ENCODE data around the gene STARD3NL.
"Not testable (repeated sequence)": the region's sequence is repeated elsewhere in the genome, so short reads cannot be mapped to it uniquely, and the experiment has no call there.

Gene STARD3NL

DNA sequence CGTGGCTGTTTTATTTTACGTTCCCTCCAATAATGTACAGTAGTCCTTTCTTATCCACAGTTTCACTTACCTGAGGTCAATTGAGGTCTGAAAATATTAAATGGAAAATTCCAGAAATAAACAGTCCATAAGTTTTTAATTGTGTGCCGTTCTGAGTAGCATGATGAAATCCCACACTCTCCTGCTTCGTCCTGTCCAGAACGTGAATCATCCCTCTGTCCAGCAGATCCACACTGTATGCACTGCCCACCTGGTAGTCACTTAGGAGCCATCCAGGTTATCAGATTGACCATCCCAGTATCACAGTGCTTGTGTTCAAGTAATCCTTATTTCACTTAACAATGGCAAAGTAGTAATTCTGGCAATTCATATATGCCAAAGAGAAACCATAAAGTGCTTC, 46.3 kb downstream of the STARD3NL start:
- no peak for DNase-seq

DNA sequence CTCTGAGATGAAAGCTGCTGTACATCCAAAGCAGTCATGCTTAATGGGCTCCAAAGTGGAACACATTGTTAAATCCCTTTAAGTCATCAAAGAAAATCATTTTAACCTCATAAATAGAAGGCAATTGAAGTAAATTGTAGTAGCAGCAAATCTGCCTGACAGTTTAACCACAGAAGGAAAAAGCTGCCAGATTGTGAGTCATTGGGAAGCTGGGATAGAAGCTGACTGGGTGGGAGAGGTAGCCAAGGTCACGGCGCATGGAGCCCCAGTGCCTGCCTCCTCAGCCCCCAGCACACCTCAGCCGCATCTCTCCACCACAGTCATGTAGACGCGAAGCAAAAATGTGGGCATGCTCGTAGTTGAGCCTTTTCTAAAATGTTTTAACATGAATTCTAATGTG, 51.3 kb downstream of the STARD3NL start:
- DNase-seq, result no peak

DNA sequence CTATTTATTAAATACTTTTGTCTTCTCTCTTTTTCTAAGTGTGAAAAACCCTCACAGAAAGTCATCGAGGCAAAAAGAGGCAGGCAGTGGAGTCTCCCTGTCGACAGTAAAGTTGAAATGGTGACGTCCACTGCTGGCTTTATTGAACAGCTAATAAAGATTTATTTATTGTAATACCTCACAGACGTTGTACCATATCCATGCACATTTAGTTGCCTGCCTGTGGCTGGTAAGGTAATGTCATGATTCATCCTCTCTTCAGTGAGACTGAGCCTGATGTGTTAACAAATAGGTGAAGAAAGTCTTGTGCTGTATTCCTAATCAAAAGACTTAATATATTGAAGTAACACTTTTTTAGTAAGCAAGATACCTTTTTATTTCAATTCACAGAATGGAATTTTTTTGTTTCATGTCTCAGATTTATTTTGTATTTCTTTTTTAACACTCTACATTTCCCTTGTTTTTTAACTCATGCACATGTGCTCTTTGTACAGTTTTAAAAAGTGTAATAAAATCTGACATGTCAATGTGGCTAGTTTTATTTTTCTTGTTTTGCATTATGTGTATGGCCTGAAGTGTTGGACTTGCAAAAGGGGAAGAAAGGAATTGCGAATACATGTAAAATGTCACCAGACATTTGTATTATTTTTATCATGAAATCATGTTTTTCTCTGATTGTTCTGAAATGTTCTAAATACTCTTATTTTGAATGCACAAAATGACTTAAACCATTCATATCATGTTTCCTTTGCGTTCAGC, 52.0 kb downstream of the STARD3NL start:
- DNase-seq, result no peak

DNA sequence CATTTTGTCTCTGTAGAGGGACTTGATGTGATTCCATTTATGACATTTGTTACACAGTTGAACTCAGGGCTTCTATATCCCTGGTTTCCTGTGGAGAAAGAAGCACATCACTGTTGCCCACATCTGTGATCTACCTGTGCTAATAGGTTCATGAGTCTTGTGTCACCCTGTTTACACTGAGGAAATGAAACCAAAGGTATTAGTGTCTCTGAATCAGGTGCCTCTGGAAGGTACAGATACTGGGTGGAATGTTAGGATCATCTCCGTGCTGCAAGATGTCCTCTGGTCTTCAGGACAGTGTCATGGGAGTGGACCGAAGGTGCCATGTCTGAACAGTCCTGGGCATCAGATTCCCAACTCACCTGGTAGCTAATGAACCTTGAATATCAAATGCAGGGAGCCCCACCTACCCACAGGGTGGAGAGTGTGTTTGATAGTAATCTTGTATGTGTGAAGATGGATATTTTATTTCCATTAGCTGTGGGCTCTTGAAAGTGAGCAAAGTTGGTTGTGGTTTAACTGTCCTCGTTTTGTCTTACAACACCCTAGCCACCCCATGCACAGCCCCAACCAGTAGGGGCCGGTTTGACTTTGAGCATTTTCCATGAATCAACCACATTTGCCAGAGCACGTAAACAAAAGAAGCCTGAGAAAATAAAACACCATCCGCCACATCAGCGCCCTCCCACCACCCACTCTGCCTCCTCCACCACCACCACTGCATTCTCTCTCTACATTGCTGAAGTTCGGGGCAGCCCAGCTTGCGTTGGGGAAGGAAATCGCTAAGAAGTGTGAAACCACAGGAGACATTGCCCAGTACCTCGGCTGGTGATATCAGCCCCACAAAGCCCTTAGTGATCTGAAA, 54.7 kb downstream of the STARD3NL start:
- no peak for DNase-seq

DNA sequence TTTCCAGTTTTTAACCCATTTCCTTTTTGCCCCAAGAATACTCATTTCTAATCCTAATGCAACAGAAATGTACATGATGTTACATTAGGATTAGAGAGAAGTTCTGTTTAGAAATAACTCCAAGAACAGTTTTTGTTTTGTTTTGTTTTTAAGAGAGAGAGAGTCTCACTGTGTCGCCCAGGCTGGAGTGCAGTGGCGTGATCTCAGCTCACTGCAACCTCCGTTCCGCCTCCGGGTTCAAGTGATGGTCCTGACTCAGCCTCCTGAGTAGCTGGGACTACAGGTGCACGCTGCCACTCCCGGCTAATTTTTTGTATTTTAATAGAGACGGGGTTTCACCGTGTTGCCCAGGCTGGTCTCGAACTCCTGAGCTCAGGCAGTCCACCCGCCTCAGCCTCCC, 56.7 kb downstream of the STARD3NL start:
- DNase-seq, result not testable (repeated sequence)

DNA sequence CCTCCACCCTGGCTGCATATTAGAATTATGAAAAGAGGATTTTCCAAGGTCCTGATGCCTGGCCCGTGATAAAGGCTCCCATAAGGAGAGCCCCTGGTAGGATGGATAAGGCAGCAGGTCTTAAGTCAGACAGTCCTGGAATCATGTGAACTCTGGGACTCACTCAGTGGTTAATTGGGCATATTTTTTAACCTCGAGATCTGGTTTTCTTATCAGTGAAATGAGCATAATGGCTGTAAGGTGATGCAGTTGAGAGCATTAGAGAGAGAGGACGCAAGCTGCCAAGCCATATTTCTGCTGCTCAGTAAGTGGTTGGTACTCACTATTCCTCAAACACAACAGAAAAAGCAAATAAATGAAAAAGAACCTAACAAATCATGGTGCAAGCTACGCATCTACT, 57.6 kb downstream of the STARD3NL start:
- DNase-seq, result no peak

DNA sequence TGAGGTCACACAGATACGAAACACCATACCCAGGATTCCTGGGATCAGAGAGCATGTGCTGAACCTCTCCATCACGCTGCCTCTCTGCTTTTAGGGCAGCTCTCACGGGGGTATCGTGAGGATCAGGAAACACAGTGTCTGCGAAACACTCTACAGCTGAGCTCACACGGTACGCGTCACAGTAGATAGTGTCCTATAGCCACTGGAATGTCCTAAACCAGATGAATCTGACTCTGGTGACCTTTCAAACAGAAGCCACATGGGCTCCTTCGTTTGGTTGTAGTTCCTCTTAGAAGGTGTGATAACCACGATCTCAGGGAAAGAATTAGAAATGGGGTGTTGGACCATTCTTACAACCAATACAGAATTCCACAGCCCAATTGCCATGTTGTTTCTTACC, 61.1 kb downstream of the STARD3NL start:
- not testable (repeated sequence) for DNase-seq

DNA sequence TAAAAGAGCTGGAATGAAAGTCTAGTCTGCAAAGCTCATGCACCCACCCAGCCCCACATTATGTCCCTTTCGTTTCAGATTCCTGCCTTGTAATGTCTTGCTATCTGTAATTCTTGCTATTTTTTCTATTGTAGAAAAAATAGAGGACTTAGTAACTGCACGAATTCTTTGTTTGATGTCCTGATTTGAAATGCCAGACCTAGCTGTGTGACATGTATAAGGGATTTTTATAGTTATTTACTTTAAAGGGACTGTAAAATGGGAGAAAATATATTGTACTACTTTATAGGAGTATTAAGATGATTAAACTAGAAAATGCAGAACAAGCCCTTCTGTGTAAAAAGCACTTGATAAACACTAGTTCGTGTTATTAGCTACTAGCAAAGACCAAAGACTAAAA, 63.0 kb downstream of the STARD3NL start:
- DNase-seq, result no peak

DNA sequence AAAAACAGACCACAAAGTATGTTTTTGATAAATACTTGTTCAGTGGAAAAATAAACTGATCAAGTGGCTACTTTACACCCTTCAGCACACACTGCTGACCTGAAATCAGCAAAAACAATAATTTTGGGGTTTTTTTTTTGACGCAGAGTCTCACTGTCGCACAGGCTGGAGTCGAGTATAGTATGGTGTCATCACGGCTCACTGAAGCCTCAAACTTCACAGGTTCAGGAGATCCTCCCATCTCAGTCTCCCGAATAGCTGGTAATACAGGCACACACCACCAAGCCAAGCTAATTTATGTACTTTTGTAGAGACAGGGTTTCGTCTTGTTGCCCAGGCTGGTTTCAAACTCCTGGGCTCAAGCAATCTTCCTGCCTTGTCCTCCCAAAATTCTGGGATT, 64.8 kb downstream of the STARD3NL start:
- no peak for DNase-seq

DNA sequence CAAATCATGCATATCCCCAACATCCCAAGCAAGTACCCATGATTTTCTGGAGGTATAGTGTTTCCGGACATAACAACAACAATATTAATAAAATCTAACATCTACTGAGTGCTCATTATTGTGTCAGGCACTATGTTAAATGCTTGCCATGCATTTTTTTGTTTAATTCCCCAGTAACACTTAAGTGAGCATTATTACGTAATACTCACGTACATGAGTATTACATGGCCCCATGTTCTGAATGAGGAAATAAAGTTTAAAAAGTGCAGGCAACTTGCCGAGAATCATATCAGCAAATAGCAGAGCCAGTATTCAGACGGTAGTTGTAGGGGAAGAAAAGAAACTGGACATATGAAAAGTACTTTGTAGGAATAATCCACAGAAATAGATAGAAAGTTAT, 65.3 kb downstream of the STARD3NL start:
- not testable (repeated sequence) for DNase-seq

DNA sequence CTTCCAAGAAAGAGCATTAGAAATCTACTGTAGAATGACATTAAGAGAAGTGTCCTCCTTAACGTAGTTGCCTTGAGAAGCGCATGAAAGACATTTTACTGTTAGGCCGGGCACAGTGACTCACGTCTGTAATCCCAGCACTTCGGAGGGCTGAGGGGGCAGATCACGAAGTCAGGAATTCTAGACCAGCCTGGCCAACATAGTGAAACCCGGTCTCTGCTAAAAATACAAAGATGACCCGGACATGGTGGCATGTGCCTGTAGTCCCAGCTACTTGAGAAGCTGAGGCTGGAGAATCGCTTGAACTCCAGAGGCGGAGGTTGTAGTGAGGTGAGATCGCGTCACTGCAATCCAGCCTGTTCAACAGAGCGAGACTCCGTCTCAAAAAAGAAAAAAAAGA, 66.5 kb downstream of the STARD3NL start:
- no peak for DNase-seq

DNA sequence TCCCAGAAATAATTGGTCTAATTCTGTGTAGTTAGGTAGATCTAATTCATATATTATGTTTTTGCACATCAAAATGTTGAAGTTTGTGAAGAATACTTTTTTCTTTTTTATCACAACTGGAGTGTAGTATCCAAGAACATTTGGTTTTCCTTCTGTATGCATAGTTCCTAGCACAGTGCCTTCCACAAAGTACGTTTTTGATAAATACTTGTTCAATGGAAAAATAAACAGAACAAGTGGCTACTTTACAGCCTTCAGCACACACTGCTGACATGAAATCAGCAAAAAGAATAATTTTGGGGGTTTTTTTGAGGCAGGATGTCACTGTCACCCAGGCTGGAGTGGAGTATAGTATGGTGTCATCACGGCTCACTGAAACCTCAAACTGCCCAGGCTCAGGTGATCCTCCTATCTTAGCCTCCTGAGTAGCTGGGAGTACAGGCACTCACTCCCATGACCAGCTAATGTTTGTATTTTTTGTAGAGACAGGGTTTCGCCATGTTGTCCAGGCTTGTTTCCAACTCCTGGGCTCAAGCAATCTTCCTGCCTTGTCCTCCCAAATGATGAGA, 67.4 kb downstream of the STARD3NL start:
- DNase-seq, result no peak

DNA sequence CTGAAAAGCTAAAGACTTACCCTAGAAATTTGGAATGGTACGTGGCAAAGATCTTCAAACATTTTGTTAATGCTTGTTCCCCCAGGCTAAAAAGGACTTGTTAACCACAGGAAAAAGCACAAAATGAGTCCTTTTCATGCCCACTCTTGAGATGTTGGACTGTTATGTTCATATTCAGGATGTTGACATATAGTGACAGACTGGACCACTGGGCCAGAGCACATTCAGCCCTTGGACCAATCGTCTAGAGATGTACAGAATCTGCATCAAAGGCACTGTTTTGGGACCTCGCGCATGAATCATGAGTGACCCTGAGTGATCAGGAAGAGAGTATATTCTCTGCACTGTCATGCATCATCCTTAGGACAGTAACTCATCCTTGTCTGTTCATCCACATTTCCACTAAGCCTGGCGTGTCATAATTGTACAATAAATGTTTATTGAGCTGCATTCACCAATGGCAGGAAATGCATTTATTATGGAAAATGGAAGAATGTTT, 70.1 kb downstream of the STARD3NL start:
- no peak for DNase-seq

DNA sequence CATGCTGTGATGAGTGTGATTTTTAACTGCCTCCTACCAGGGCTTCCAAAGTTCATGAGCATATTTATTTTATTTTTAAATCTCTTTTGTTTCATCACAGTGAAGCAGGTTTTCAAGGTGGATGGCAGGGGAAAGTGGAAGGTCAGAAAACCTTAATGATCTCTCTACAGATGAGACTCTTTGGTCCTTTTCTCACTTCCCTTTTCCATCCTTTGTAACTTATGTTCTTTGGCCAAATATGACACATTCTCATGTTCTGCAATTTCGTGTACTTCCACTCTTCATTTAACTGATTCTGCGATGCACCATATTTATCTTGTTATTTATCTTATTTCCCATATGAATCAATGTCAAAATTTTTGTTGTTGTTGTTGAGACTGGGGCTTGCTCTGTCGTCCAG, 71.8 kb downstream of the STARD3NL start:
- DNase-seq, result not testable (repeated sequence)

DNA sequence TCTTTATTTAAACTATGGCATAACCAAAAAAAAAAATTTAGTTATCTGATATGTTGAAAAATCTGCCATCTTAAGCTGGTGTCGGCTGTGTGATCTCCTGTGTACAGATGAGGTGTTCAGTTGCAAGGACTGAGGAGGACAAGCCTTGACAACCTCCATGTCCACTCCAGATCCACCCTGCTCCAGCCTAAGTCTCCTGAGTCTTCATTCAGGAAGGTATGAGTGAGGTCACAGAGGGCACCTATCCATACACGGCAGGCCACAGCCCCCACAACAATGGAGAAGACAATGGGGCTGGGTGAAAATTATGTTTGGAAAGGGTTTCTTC, 79.3 kb downstream of the STARD3NL start:
- no peak for DNase-seq

DNA sequence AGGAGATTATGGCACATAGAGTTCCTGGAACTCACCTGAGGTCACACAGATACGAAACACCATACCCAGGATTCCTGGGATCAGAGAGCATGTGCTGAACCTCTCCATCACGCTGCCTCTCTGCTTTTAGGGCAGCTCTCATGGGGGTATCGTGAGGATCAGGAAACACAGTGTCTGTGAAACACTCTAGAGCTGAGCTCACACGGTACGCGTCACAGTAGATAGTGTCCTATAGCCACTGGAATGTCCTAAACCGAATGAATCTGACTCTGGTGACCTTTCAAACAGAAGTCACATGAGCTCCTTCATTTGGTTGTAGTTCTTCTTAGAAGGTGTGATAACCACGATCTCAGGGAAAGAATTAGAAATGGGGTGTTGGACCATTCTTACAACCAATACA, 81.1 kb downstream of the STARD3NL start:
- not testable (repeated sequence) for DNase-seq

DNA sequence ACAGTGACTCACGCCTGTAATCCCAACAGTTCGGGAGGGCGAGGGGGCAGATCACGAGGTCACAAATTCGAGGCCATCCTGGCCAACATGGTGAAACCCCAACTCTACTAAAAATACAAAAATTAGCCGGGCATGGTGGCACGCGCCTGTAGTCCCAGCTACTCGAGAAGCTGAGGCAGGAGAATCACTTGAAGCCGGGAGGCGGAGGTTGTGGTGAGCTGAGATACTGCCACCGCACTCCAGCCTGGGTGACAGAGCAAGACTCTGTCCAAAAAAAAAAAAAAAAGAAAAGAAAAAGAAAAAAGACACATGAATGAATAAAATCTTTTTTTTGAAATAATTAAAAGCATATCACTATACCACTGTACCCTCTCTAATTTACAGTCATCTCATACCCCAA, 83.6 kb downstream of the STARD3NL start:
- DNase-seq, result not testable (repeated sequence)

DNA sequence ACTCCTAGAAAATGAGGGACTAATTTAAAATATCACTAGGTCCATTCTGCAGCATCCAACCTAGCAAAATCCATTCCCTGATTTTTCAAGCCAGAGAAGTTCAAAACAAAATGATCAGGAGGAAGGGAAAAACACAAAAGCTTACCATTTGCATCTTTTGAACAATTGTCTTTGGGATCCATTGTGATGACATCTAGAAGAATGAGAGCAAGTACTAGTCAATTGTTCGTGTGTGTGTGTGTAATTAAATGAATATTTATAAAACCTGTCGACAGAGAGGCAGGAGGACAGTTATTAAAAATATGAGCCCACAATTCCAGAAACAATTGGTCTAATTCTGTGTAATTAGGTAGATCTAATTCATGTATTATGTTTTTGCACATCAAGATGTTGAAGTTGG, 84.0 kb downstream of the STARD3NL start:
- DNase-seq, result not testable (repeated sequence)

DNA sequence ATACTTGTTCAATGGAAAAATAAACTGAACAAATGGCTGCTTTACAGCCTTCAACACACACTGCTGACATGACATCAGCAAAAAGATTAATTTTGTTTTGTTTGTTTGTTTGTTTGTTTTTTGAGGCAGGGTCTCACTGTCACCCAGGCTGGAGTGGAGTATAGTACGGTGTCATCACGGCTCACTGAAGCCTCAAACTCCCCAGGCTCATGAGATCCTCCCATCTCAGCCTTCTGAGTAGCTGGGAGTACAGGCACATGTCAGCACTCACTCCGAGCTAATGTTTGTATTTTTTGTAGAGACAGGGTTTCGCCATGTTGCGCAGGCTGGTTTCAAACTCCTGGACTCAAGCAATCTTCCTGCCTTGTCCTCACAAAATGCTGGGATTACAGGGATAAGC, 84.5 kb downstream of the STARD3NL start:
- no peak for DNase-seq

DNA sequence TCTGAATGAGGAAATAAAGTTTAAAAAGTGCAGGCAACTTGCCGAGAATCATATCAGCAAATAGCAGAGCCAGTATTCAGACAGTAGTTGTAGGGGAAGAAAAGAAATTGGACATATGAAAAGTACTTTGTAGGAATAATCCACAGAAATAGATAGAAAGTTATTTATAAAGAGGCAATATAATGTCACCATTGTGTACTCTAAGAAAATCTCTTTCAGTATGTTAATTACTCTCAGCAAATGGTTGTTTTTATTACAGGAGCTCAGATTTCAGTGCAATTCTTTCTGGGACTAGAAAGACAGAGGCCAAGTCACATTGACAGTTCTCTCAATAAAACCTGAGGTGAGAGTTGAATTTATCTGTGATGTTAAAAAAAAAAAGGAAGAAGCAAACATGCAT, 85.2 kb downstream of the STARD3NL start:
- DNase-seq, result not testable (repeated sequence)

DNA sequence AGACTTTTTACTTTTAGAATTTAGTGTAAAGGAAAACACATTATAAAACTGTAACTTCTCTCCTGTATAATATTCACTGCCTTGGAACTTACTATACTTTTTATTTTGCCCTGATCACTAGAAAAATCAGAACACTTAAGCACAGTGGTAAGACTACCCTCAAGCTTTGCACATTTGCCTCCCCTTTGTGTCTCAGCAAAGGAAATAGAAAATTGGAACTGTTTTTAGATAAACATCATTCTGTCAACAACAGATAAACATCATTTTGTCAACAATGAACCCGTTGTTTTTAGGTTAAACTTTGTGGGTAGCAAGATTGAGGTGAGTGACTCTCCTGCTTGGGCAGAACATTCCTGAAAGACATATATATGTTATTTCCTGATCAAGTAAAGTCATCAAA, 86.6 kb downstream of the STARD3NL start:
- DNase-seq, result not testable (repeated sequence)

DNA sequence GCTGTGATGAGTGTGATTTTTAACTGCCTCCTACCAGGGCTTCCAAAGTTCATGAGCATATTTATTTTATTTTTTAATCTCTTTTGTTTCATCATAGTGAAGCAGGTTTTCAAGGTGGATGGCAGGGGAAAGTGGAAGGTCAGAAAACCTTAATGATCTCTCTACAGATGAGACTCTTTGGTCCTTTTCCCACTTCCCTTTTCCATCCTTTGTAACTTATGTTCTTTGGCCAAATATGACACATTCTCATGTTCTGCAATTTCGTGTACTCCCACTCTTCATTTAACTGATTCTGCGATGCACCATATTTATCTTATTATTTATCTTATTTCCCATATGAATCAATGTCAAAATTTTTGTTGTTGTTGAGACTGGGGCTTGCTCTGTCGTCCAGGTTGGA, 87.9 kb downstream of the STARD3NL start:
- DNase-seq, result not testable (repeated sequence)

DNA sequence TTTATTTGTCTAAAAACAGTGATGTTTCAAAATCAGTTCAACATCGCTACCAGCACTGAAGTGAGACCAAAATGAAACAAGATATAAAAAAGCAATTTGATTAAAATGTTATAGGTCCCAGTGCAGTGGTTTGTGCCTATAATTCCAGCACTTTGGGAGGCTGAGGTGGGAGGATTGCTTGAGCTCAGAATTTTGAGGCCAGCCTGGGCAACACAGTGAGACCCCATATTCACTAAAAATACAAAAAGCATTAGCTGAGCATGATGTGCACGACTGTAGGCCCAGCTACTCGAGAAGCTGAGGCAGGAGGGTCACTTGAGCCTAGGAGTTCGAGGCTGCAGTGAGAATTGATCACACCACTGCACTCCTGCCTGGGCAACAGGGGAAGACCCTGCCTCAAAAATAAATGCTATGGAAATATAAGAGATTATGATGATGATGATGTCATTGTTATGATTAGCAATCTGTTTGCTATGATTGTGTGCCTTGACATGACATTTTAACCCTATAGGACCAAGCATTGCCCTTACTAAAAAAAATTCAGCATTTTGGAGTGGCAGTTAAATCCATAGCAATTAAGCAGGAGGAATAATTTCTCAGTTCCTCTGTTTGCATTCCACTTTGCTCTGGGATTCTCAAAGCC, 91.8 kb downstream of the STARD3NL start:
- DNase-seq, result not testable (repeated sequence)
